ENCODE results near the gene SOWAHA.
A peak's percentile ranks its signal among the peaks of the same experiment; 100 is the strongest.

The SOWAHA gene

GRCh38 chr5:132816554-132816953, 3.5 kb downstream of the SOWAHA start:
- no peak overlapping the region for H3K9ac ChIP-seq
- no peak overlapping the region for H3K4me2 ChIP-seq
- H3K27me3 ChIP-seq: peaks cover 89% of the 10 kb centered on the region
- no peak overlapping the region for H3K4me3 ChIP-seq
- H3K4me1 ChIP-seq: peaks cover 13% of the 10 kb centered on the region
- peaks cover 26% of the 10 kb centered on the region for H4K20me1 ChIP-seq
- H3K9me3 ChIP-seq: peaks cover 11% of the 10 kb centered on the region
- no peak overlapping the region for H3K27ac ChIP-seq
- TF ChIP-seq Cebpa-rat (IDR thresholded peaks at IDR 0.05): no peak
- H3K36me3 ChIP-seq: no peaks in the 10 kb centered on the region

GRCh38 chr5:132817011-132817410, 3.9 kb downstream of the SOWAHA start:
- no peak overlapping the region for H3K9ac ChIP-seq
- peaks cover 13% of the 10 kb centered on the region for H3K4me1 ChIP-seq
- H3K4me2 ChIP-seq: no peak overlapping the region
- TF ChIP-seq Cebpa-rat (IDR thresholded peaks at IDR 0.05): no peak
- no peak overlapping the region for H3K4me3 ChIP-seq
- peaks cover 11% of the 10 kb centered on the region for H3K9me3 ChIP-seq
- peaks cover 26% of the 10 kb centered on the region for H4K20me1 ChIP-seq
- peaks cover 89% of the 10 kb centered on the region for H3K27me3 ChIP-seq
- no peak overlapping the region for H3K27ac ChIP-seq
- H3K36me3 ChIP-seq: no peaks in the 10 kb centered on the region

DNA sequence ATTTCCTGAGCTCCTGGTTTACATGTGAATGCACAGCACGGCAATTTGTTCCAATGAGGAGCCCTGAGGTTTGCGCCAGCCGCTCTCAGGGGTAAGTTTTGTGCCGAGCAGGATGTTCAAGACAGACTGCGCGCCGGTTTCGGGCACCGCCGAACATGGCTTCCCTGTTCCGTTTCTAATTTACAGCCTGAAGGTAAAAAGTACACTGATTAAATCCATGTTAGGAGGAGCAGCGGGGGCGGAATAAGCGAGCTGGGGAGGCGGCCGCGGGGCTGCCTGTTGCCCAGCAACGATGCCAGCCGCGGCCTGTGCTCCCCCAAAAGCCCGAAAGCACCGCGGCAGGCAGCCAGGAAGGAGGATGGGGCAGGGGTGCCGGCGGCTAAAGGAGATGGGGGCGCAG, 6.4 kb downstream of the SOWAHA start:
- Histone ChIP-seq H3K27me3 (peaks cover 89% of the 10 kb centered on the region), H3K27ac (no peak overlapping the region), H3K9me3 (peaks cover 4% of the 10 kb centered on the region), H4K20me1 (peaks cover 15% of the 10 kb centered on the region; the same call in 1 of the 2 replicates), H3K36me3 (no peaks in the 10 kb centered on the region), H3K4me2 (peak overlapping the region; percentile 43), H3K4me1 (no peaks in the 10 kb centered on the region; the same call in 1 of the 2 replicates), H3K4me3 (no peak overlapping the region), H3K9ac (no peak overlapping the region)
- no peak for TF ChIP-seq Cebpa-rat (IDR thresholded peaks at IDR 0.05)

- Histone ChIP-seq H3K27me3 (peaks cover 89% of the 10 kb centered on the region), H3K4me2 (0 out of 2 replicates have a peak overlapping the region, but pooled peaks have one; percentile 43), H3K36me3 (no peaks in the 10 kb centered on the region), H3K4me1 (no peaks in the 10 kb centered on the region; the same call in 1 of the 2 replicates), H3K27ac (no peak overlapping the region), H3K4me3 (no peak overlapping the region), H3K9me3 (no peaks in the 10 kb centered on the region), H3K9ac (no peak overlapping the region), H4K20me1 (peaks cover 21% of the 10 kb centered on the region; the same call in 1 of the 2 replicates)
- TF ChIP-seq Cebpa-rat (IDR thresholded peaks at IDR 0.05): no peak
These were observed 7.2 kb downstream of the SOWAHA start for GRCh38 chr5:132820162-132820754.

- no peaks in the 10 kb centered on the region for H3K36me3 ChIP-seq
- no peaks in the 10 kb centered on the region; the same call in 1 of the 2 replicates for H3K4me1 ChIP-seq
- no peak for TF ChIP-seq Cebpa-rat (IDR thresholded peaks at IDR 0.05)
- peaks cover 32% of the 10 kb centered on the region; the same call in 1 of the 2 replicates for H4K20me1 ChIP-seq
- H3K9me3 ChIP-seq: no peaks in the 10 kb centered on the region
- H3K27me3 ChIP-seq: peaks cover 96% of the 10 kb centered on the region
- H3K4me3 ChIP-seq: no peak overlapping the region
- no peak overlapping the region for H3K27ac ChIP-seq
- no peak overlapping the region for H3K9ac ChIP-seq
- no peak overlapping the region for H3K4me2 ChIP-seq
These were observed 8.2 kb downstream of the SOWAHA start for GRCh38 chr5:132821350-132821749.

- H3K27me3 ChIP-seq: peaks cover 100% of the 10 kb centered on the region
- H3K9ac ChIP-seq: no peak overlapping the region
- no peak for TF ChIP-seq Cebpa-rat (IDR thresholded peaks at IDR 0.05)
- H3K9me3 ChIP-seq: no peaks in the 10 kb centered on the region
- H4K20me1 ChIP-seq: peaks cover 32% of the 10 kb centered on the region; the same call in 1 of the 2 replicates
- H3K36me3 ChIP-seq: no peaks in the 10 kb centered on the region
- no peaks in the 10 kb centered on the region; the same call in 1 of the 2 replicates for H3K4me1 ChIP-seq
- no peak overlapping the region for H3K4me2 ChIP-seq
- no peak overlapping the region for H3K27ac ChIP-seq
- H3K4me3 ChIP-seq: no peak overlapping the region
These were observed 8.7 kb downstream of the SOWAHA start for GRCh38 chr5:132821791-132822190.

GRCh38 chr5:132822650-132823480, 9.8 kb downstream of the SOWAHA start:
- no peak for TF ChIP-seq Cebpa-rat (IDR thresholded peaks at IDR 0.05)

DNA sequence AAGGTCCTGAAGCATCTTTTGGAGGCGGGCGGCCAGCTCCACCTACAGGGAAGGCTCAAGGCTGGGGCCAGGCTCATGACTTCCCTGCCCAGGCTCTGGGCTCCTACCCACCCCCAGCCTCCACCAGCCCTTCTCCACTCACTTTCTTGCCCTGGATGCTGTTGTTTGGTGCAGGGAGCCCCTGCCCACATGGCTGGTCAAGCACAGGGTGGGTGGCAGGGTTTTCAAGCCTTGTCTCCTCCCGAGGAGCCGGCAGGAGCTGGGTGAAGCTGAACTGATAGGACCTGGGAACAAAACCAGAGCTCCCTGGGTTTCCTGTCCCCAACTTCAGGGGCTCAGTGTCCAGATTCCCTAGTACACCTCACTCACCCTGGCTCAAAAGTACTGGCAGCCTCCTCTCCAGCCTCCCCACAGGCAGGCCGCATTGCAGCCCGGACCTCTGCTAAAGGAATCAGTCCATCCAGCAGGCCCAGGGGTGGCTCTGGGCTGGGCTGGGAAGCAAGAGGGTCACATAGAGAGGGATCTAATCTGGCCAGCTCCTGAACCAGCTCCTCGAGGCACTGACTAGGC, 10.5 kb downstream of the SOWAHA start:
- Histone ChIP-seq H3K9ac (no peak overlapping the region), H3K9me3 (no peaks in the 10 kb centered on the region), H4K20me1 (peaks cover 32% of the 10 kb centered on the region; the same call in 1 of the 2 replicates), H3K27ac (no peak overlapping the region), H3K4me2 (peak overlapping the region; percentile 53; the same call in 1 of the 2 replicates), H3K4me1 (no peaks in the 10 kb centered on the region; the same call in 1 of the 2 replicates), H3K4me3 (no peak overlapping the region), H3K27me3 (peaks cover 100% of the 10 kb centered on the region), H3K36me3 (no peaks in the 10 kb centered on the region)
- TF ChIP-seq Cebpa-rat (IDR thresholded peaks at IDR 0.05): no peak

More at GRCh38 chr5:132822650-132823480, 9.8 kb downstream of the SOWAHA start:
- Histone ChIP-seq H3K4me3 (0 out of 2 replicates have a peak overlapping the region, but pooled peaks have one; percentile 36), H3K9ac (no peak overlapping the region), H3K27me3 (peaks cover 100% of the 10 kb centered on the region), H4K20me1 (peaks cover 32% of the 10 kb centered on the region; the same call in 1 of the 2 replicates), H3K36me3 (no peaks in the 10 kb centered on the region), H3K27ac (no peak overlapping the region), H3K4me1 (no peaks in the 10 kb centered on the region; the same call in 1 of the 2 replicates), H3K4me2 (peak overlapping the region; percentile 53), H3K9me3 (no peaks in the 10 kb centered on the region)

- Histone ChIP-seq H3K36me3 (no peaks in the 10 kb centered on the region), H3K4me2 (no peak overlapping the region), H3K9ac (no peak overlapping the region), H3K4me3 (no peak overlapping the region), H3K9me3 (no peaks in the 10 kb centered on the region), H4K20me1 (peaks cover 35% of the 10 kb centered on the region; the same call in 1 of the 2 replicates), H3K27ac (no peak overlapping the region), H3K27me3 (peaks cover 100% of the 10 kb centered on the region), H3K4me1 (no peaks in the 10 kb centered on the region; the same call in 1 of the 2 replicates)
- TF ChIP-seq Cebpa-rat (IDR thresholded peaks at IDR 0.05): no peak
These were observed 11.3 kb downstream of the SOWAHA start for GRCh38 chr5:132824426-132824825.

Data from BLaER1 (cell line).